ENCODE measurements around the gene PITPNC1. TPM values are rescaled to one million over a fixed set of nuclear protein-coding genes. Genes with fewer than 3 reads are reported as not detected.
"Not testable (repeated sequence)": the region's sequence is repeated elsewhere in the genome, so short reads cannot be mapped to it uniquely, and the experiment has no call there.

The PITPNC1 gene
- total RNA-seq, 1 donor from 2014 or later = 16.1 TPM

DNA sequence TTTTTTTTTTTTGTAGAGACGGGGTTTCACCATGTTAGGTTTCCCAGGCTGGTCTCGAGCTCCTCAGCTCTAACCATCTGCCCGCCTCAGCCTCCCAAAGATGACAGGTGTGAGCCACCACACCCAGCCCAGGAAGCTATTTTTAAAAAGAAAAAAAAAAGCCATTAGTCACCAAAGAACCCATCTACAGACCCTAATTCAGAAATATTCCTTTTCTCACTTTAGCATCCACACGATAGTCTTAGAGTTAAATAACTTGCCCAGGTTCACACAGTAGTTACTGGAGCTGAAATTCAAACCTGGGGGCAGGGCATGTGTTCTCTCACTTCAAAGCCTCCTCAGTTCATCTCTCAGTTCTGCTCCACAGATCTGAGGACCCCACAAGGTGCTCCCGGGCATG, 270.4 kb downstream of the PITPNC1 start:
- no peak for DNase-seq (ENCODE audit: low read depth in 2 of 2)

DNA sequence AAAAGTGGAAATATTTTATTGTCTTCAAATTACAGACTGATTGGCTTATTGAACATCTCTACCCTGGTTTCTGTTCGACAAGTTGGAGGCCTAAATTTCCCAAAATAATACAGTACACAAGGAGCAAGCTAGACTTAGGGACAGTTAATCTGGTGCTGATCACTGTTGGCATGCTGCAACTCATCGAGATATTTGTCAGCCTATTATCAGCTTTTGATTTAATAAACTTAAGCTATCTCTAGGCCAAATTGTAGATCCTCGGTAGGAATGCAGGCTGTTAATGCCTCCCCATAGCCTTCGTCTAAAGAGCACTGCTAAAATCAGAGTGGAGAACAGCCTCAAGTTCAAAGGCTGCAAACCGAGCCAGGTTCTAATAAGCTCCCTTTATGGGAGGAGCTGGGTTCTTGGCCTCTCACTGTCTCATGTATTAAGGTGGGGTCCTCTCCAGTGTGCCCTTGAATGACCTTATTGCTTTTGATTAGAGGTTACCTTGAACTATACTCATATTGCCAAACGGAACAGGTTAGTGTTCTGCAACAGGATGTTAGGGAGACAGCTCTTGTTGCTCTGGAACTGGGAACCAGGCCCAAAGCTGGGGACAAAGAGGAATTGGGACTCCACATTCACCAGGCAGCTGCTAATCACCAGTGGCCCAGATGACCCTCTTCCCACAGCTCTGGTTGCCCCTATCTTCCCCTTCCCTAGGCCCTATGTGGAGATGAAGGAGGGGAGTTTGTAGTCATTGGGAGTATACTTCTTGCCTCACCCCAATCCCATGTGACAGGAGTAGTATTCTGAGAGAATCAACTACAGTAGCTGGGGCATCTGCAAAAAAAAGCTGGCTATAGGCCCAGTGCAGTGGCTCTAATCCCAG, 271.2 kb downstream of the PITPNC1 start:
- DNase-seq (ENCODE audit: low read depth in 2 of 2) = peak in 1 of 2 donors; percentile 46

DNA sequence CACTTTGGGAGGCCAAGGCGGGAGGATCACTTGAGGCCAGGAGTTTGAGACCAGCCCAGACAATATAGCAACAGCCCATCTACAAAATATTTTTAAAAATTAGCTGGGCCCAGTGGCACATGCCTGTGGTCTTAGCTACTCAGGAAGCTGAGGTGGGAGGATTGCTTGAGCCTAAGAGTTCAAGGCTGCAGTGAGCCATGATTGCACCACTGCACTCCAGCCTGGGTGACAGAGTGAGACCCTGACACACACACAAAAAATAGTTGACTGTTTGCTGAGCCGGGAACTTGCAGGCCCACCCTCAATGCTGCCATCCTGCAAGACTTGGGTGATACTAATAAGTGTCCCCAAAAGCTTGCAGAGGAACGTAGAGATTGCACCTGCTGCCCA, 271.8 kb downstream of the PITPNC1 start:
- DNase-seq (ENCODE audit: low read depth in 2 of 2) = not testable (repeated sequence)

GRCh38 chr17:67649891-67650290, 272.8 kb downstream of the PITPNC1 start:
- DNase-seq (ENCODE audit: low read depth in 2 of 2) = no peak

DNA sequence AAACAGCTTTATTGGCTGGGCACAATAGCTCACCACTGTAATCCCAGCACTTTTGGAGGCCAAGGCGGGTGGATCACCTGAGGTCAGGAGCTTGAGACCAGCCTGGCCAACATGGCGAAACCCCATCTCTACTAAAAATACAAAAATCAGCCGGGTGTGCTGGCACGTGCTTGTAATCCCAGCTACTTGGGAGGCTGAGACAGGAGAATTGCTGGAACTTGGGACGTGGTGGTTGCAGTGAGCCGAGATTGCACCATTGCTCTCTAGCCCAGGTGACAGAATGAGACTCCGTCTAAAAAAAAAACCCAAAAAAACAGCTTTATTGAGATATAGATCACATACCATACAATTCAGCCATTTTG, 274.1 kb downstream of the PITPNC1 start:
- not testable (repeated sequence) for DNase-seq (ENCODE audit: low read depth in 2 of 2)

GRCh38 chr17:67652433-67652832, 275.4 kb downstream of the PITPNC1 start:
- no peak for DNase-seq (ENCODE audit: low read depth in 2 of 2)

DNA sequence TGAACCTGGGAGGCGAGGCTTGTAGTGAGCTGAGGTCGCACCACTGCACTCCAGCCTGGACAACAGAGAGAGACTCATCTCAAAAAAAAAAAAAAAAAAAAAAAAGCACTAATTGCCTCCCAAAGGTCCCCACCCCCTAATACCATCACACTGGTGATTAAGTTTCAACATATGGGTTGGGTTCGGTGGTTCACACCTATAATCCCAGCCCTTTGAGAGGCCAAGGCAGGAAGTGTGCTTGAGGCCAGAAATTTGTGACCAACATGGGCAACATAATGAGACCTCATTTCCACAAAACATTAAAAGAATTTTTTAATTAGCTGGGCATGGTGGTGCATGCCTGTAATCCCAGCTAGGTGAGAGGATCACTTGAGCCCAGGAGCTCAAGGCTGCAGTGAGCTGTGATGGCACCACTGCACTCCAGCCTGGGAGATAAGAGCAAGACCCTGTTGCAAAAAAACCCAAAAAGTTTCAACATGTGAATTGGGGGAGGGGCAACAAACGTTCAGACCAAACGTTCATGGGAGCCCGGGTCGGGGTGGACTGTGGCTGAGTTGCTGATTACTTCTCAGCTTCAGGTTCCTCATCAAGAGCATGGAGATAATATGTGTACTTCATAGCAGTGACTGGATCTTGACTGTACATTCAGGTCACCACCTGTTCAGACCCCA, 278.5 kb downstream of the PITPNC1 start:
- no peak for DNase-seq (ENCODE audit: low read depth in 2 of 2)

GRCh38 chr17:67656494-67657203, 279.6 kb downstream of the PITPNC1 start:
- no peak for DNase-seq (ENCODE audit: low read depth in 2 of 2)

DNA sequence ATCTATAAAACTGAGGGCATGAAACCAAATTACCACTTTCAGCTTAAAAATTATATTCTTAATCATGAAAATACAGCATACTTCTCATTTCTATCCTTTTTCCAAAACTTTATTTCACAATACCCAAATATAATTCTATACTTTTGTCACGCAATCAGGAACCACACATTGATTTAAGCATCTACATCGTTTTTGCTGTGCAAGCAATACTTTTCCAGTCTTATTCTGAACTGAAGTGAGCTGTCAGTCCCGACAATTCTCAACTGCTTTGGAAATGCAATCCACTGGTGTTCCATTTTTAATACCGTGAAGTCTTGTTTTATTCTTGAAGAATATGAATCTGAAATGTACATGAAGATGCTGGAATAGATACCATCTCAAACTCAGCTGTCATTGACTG, 280.5 kb downstream of the PITPNC1 start:
- DNase-seq (ENCODE audit: low read depth in 2 of 2) = no peak

- DNase-seq (ENCODE audit: low read depth in 2 of 2) = no peak
Measured at GRCh38 chr17:67658265-67658664, 281.2 kb downstream of the PITPNC1 start.

DNA sequence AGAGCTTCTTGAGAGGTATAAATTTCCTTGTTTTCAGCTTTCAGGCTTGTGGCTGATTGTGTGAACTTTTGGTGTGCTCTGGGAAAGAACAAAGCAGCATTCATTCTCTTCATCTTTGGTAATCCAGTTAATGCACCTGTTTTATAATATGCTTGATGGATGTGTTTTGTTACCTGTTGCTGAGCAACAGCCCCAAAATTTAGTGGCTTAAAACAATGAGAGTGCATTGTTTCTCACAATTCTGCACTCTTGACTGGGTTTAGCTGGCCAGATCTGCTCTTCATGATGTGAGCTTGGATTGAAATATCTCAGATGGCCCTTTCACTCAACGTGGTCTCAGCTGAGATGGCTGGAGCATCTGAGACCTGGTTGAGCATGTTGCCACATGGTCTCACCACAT, 281.9 kb downstream of the PITPNC1 start:
- no peak for DNase-seq (ENCODE audit: low read depth in 2 of 2)

DNA sequence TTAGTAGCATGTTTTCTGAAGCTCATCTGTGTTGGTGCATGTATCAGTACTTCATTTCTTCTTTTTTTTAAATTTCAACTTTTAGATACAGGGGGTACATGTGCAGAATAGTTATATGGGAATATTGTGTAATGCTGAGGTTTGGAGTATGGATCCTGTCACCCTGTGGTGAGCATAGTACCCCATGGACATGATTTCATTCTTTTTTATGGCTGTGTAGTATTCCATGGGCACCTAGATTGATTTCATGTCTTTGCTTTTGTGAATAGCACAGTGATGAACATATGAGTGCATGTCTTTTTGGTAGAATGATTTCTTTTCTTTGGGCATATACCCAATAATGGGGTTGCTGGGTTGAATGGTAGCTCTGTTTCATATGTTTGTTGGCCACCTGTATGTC, 285.6 kb downstream of the PITPNC1 start:
- DNase-seq (ENCODE audit: low read depth in 2 of 2) = no peak

DNA sequence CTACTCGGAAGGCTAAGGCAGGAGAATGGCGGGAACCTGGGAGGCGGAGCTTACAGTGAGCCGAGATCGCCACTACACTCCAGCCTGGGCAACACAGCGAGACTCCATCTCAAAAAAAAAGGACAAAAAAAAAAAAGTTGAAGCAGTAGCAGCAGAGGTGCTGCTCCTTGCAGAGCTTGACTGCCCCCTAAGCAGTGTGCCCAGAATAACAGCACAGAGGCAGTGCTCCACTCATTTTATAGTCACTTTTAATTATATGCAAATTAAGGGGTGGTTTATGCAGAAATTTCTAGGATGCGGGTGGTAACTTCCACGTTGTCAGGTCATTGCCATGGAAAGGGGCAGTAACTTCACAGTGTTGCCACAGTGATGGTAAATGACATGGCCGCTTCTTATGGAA, 286.4 kb downstream of the PITPNC1 start:
- DNase-seq (ENCODE audit: low read depth in 2 of 2) = no peak

GRCh38 chr17:67666028-67666427, 288.9 kb downstream of the PITPNC1 start:
- DNase-seq (ENCODE audit: low read depth in 2 of 2) = no peak

DNA sequence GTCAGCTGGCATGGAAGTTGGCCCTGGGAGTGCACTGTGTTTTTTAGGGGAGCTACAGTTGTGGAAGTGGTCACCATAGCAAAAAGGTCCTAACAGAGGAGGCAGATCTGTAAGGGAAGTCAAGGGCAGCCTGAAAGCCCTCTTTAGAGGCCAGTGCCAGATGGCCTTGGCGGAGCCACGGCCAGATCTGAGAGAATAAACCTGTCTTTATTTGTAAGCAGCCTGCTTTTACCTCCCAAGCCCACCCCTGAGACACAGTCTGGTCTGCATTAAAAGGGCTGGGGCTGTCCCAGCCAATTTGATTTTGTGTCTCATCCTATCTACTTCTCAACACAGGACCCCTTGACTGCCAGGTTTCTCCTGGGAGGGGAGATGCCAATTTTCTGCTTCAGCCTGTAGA, 289.6 kb downstream of the PITPNC1 start:
- no peak for DNase-seq (ENCODE audit: low read depth in 2 of 2)

GRCh38 chr17:67671493-67671892, 294.4 kb downstream of the PITPNC1 start:
- DNase-seq (ENCODE audit: low read depth in 2 of 2) = peak in 1 of 2 donors; percentile 31

DNA sequence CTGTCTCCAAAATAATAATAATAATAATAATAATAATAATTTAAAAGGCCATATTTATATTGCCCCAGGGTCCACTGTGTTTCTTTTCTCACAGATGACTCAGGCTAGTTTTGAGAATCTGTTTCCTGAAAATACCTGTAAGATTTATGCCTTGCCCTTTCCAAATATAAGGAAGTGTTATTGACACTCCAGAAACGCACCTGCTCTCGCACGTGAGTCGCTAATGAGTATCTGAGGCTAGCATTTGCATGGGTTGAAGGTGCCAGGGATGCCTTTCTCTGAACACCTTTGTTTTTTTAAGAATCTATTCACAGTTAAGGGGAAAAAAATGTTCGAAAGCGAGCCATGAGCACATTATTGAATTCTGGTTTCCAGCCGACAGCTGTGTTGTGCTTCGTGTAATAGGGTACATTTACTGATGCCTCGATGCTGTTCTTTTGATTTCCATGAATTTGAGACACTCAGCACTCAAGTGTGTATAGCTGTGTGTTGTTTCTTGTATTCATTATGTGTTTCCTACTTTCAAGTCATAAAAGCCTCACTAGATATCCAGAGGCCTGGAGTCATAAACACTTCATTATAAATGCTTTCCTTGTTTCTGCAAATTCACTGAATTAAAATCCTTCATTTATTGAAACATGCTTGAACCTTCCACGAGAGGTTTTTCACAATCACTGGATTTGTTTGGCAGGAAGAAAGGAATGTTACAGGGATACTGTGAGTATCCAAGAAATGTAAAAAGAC, 295.7 kb downstream of the PITPNC1 start:
- DNase-seq (ENCODE audit: low read depth in 2 of 2) = no peak

GRCh38 chr17:67675481-67675880, 298.4 kb downstream of the PITPNC1 start:
- DNase-seq (ENCODE audit: low read depth in 2 of 2) = no peak

GRCh38 chr17:67676305-67676704, 299.2 kb downstream of the PITPNC1 start:
- no peak for DNase-seq (ENCODE audit: low read depth in 2 of 2)

DNA sequence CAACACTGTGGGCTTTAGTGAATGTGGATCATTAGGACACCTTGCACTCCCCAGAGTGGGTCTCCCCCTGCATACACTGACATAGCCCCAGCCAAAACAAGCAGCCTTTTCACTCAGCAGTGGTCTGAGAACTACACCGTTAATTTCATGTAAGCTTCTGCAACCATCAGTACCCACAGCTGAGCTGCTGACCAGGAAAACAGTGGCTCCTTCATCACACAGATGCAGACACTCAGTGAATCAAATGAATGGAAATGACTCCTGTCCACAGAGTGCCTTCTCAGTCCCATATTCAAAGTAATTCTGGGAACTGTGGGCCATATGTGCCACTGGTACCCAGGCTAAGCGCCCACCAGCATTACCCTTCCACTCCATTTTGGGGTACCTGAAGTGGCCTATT, 301.3 kb downstream of the PITPNC1 start:
- no peak for DNase-seq (ENCODE audit: low read depth in 2 of 2)

GRCh38 chr17:67679225-67679624, 302.1 kb downstream of the PITPNC1 start:
- DNase-seq (ENCODE audit: low read depth in 2 of 2) = no peak

- DNase-seq (ENCODE audit: low read depth in 2 of 2) = no peak
Measured at GRCh38 chr17:67679721-67680120, 302.6 kb downstream of the PITPNC1 start.
